Pancreas (tissue), 10 donors: Measurements from ENCODE around the gene MPO. TPM values are rescaled to one million over a fixed set of nuclear protein-coding genes. Genes with fewer than 3 reads are reported as not detected.

Experiments
- ATAC-seq, 4 donors: fragments of 200-7000 bp; cut with Tn5 transposase; one replicate each; pipeline versions ENCODE4 v1.8.0 to v1.9.1; 2020; ENCODE audit warnings: mild to moderate bottlenecking in 4 of 4, moderate library complexity in 4 of 4
- DNase-seq, 6 donors: peaks; one replicate each; pipeline ENCODE4 v3.0.0-alpha.2; 2020
- FAIRE-seq: peaks from 2 replicates; lab custom pipeline; 2012; peaks lifted over from hg19 to GRCh38; lab: Jason Lieb, UNC
- H3K27ac ChIP-seq, 4 donors: fragments of 200-600 bp; sonication (generic); 1 replicate in 3 of 4; 2 replicates in 1 of 4; pipeline versions ENCODE4 v1.5.0 to v1.8.0; 2020
- H3K27me3 ChIP-seq, 4 donors: fragments of 200-600 bp; one replicate each; pipeline ENCODE4 v1.8.0; 2021
- H3K36me3 ChIP-seq, 3 donors: fragments of 200-600 bp; sonication (generic) in 1 of 3; one replicate each; pipeline versions ENCODE4 v1.5.0 to v1.8.0; 2020 to 2021
- H3K4me1 ChIP-seq, 3 donors: fragments of 200-600 bp; one replicate each; pipeline ENCODE4 v1.8.0; 2021
- H3K4me3 ChIP-seq, 4 donors: fragments of 200-600 bp; sonication (generic) in 2 of 4; one replicate each; pipeline versions ENCODE4 v1.5.0 to v1.8.0; 2020 to 2021
- H3K9me3 ChIP-seq, 4 donors: fragments of 200-600 bp; one replicate each; pipeline ENCODE4 v1.8.0; 2021
- CTCF ChIP-seq, 4 donors: fragments of 200-600 bp; sonication (generic) in 3 of 4; IDR thresholded peaks; one replicate each; pipeline versions ENCODE4 v1.5.0 to v1.8.0; 2021; ENCODE audit warnings: antibody characterized with exemption in 4 of 4
- WGBS, 2 donors: extraction: QIAGEN DNeasy Blood & Tissue Kit; methylation state at CpG; one replicate each; pipeline ENCODE4 v1.1.7; 2013; 5-methylcytosine and 5-hydroxymethylcytosine counted together
- intact Hi-C, 3 donors: fragments of 100-400 bp; cut with DNase I; formaldehyde crosslinking; loops; one replicate each; pipeline versions ENCODE4 v1.11.1 to v1.14.2; 2022
- polyA plus RNA-seq, 2 donors: library from polyadenylated mRNA; stranded (reverse); fragments of 200-250 nt; gene quantifications; one replicate each; pipeline ENCODE4 v1.2.3, GENCODE V29; 2013
- total RNA-seq, 6 donors: library from RNA; stranded (reverse); fragmentation: NEBNext Ultra II Directional in 4 of 6; extraction: Animal tissue kit (Norgen Biotek cat#: 25700) in 4 of 6; gene quantifications; one replicate each; pipeline versions ENCODE4 v1.2.1 to v1.2.4, GENCODE V29; 2021 to 2023
- donor health status: healthy with polysubstance abuse.
- donor health status: DM: no; HTN: no; CAD: no; lungs with moderate emphysema.
- donor health status: DM: no; HTN: no; CAD: no.
- donor health status: control.
- donor health status: control.
- donor health status: Bipolar disorder and iron deficiency.
- donor health status: DM: yes; HTN: yes; CAD: no.
- donor health status: DM: no; HTN: no; CAD: no.
- donor health status: DM: no; HTN: no; CAD: no.
- donor health status: DM: yes; HTN: yes; CAD: no.

The MPO gene
- total and polyA plus RNA-seq, 8 donors, result 0.03 to 0.28 (median 0.09) TPM; not detected in 1

- intact Hi-C loops, result loop anchor here in 2 of 3 donors (5.0 to 10.0 kb wide), 2 partner anchors 139 to 142 kb away; no protein-coding TSS in a partner anchor
These were observed 24.9 kb upstream of the MPO start for GRCh38 chr17:58305626-58306025.

GRCh38 chr17:58304750-58305486 is 24.2 kb upstream of the MPO start:
- no peak for TF ChIP-seq CTCF (IDR thresholded peaks at IDR 0.05)
- Histone ChIP-seq H3K36me3 (no peaks in the 10 kb centered on the region), H3K27ac (no peak overlapping the region), H3K4me3 (no peak overlapping the region), H3K4me1 (no peaks in the 10 kb centered on the region), H3K27me3 (no peaks in the 10 kb centered on the region), H3K9me3 (no peaks in the 10 kb centered on the region)
- DNase-seq (peak in 2 of 6 donors; percentile 48 to 56), ATAC-seq (no peak), FAIRE-seq (no peak)
- 80 to 84% methylated on average over 14 of the region's 14 CpGs for WGBS, 2 donors
- intact Hi-C loops, result loop anchor here in 2 of 3 donors (5.0 to 10.0 kb wide), 2 partner anchors 140 to 142 kb away; no protein-coding TSS in a partner anchor

More at GRCh38 chr17:58305626-58306025, 24.9 kb upstream of the MPO start:
- WGBS, 2 donors, result 76 to 79% methylated on average over 8 of the region's 8 CpGs
- peak in 1 of 6 donors; percentile 43 for DNase-seq
- H3K27me3 ChIP-seq, result no peaks in the 10 kb centered on the region
- no peaks in the 10 kb centered on the region for H3K36me3 ChIP-seq
- H3K27ac ChIP-seq, result no peak overlapping the region
- FAIRE-seq, result no peak
- no peaks in the 10 kb centered on the region for H3K4me1 ChIP-seq
- no peak overlapping the region for H3K4me3 ChIP-seq
- H3K9me3 ChIP-seq, result no peaks in the 10 kb centered on the region
- no peak for TF ChIP-seq CTCF (IDR thresholded peaks at IDR 0.05)
- no peak for ATAC-seq

GRCh38 chr17:58303971-58304749 is 23.4 kb upstream of the MPO start:
- peak in 4 of 6 donors; percentile 30 to 83 (median 68) for DNase-seq
- no peaks in the 10 kb centered on the region for H3K9me3 ChIP-seq
- intact Hi-C loops, result loop anchor here in 1 of 3 donors (10.0 kb wide), 1 partner anchor 141 kb away; no protein-coding TSS in a partner anchor
- TF ChIP-seq CTCF (IDR thresholded peaks at IDR 0.05), result peak; percentile 55 to 71 (median 63)
- 37 to 46% methylated on average over 10 of the region's 10 CpGs for WGBS, 2 donors
- no peaks in the 10 kb centered on the region for H3K4me1 ChIP-seq
- peak; percentile 83 to 94 (median 88) for ATAC-seq
- no peak overlapping the region for H3K4me3 ChIP-seq
- H3K36me3 ChIP-seq, result no peaks in the 10 kb centered on the region
- no peak for FAIRE-seq
- no peak overlapping the region for H3K27ac ChIP-seq
- H3K27me3 ChIP-seq, result no peaks in the 10 kb centered on the region

GRCh38 chr17:58302919-58303585 is 22.3 kb upstream of the MPO start:
- no peaks in the 10 kb centered on the region for H3K4me1 ChIP-seq
- H3K4me3 ChIP-seq, result no peak overlapping the region
- ATAC-seq (no peak), DNase-seq (no peak), FAIRE-seq (no peak)
- no peak for TF ChIP-seq CTCF (IDR thresholded peaks at IDR 0.05)
- WGBS, 2 donors, result 77 to 83% methylated on average over 9 of the region's 9 CpGs
- H3K36me3 ChIP-seq, result no peaks in the 10 kb centered on the region
- H3K9me3 ChIP-seq, result no peaks in the 10 kb centered on the region
- no peak overlapping the region for H3K27ac ChIP-seq
- H3K27me3 ChIP-seq, result no peaks in the 10 kb centered on the region
- intact Hi-C loops, result loop anchor here in 1 of 3 donors (10.0 kb wide), 1 partner anchor 142 kb away; no protein-coding TSS in a partner anchor
